Occipital lobe (tissue), 2 donors: ENCODE results near the gene STARD10. TPM values are rescaled to one million over a fixed set of nuclear protein-coding genes. Genes with fewer than 3 reads are reported as not detected.

Experiments used
- DNase-seq: peaks from one replicate; lab custom pipeline; 2025; lab: John Stamatoyannopoulos, UW
- total RNA-seq: library from RNA; depleted of rRNA; stranded (reverse); fragments of >200 nt; gene quantifications from one replicate; pipeline ENCODE4 v1.2.3, GENCODE V29; 2014

Gene STARD10
- total RNA-seq, 1 donor from 2014 or later = 20.4 TPM

- peak; percentile 56 for DNase-seq
Measured at GRCh38 chr11:72750086-72750485, 43.8 kb downstream of the STARD10 start.

DNA sequence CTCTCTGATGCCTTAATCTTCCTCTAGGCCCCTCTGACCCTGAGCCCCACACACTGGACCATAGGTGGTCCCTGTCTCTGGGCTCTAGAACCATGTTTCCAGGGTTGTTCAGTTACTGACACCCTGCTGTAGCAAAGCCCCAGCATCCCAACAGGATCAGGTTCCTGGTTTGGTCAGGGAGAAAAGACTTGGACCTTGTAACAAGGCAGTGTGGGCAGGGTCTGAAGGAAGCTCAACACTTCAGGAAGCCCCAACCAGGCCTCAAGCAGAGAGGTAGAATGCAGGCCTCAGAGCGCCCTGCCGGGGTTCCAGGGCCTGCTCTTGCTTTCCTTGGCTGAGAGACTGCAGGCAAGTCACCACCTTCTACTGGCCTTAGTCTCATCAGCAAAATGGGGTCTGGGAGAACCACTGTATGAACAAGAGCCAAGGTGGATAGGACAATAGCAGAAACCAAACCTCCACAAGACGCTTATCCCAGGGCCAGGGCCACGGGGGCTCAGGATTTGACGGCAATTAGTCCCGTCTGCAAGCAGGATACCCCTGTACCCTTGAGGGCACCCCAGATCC is 46.5 kb downstream of the STARD10 start:
- DNase-seq = no peak

DNA sequence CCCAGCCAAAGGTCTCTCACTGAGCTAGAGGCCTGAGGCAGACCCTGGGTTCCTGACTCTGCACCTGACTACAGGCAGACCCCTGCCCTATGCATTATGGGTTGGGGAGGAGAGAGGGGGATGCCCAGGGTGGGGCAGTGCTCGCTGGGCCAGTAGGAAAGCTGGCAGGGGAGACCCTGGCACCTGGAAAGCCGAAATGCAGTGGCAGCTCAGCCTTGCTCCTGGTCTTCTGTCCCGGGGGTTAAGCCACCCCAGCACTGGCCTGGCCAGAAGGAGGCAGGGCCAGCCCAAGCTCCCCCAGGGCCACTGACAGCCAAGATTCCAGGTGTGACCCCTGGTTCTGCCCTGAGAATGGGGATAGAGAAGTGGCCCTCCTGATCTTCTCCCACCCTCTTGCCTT is 47.0 kb downstream of the STARD10 start:
- no peak for DNase-seq

- DNase-seq = no peak
Measured at GRCh38 chr11:72745925-72746550, 47.8 kb downstream of the STARD10 start.

DNA sequence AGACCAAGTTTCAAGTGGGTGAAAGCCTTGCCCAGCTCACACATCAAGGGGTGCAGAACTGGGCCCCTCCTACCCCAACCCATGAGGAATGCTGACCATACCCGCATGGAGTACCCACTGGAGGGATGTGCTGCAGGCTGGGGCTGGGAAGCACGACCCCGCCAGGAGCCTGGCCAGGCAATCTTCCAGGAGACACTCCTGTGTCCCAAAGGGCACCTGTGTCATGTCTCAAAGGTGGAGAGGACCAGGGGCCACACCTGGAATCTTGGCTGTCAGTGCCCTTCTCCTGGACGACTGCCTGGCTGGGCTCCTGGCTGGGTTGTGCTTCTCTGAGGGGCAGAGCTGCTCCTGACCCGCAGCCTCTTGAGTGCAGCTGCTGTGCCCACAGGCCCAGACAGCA is 48.3 kb downstream of the STARD10 start:
- DNase-seq = no peak

DNA sequence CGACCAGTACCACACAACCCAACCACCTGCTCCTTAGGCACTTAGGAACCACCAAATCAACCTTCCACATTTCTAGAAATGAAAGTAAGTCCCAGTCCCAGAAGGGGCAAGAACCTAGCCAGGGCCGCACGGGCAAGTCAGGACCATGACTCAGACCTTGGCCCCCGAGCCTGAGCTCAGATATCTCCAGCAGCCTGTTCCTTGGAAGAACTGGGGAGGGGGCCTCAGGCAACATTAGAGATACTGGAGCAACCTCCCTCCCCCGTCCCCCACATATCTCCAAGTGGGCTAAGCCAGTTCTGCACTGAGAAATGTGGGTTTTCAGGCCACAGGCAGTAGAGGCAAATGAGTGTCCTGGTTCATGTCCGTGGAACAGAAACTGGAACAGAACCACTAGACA is 49.4 kb downstream of the STARD10 start:
- no peak for DNase-seq

DNA sequence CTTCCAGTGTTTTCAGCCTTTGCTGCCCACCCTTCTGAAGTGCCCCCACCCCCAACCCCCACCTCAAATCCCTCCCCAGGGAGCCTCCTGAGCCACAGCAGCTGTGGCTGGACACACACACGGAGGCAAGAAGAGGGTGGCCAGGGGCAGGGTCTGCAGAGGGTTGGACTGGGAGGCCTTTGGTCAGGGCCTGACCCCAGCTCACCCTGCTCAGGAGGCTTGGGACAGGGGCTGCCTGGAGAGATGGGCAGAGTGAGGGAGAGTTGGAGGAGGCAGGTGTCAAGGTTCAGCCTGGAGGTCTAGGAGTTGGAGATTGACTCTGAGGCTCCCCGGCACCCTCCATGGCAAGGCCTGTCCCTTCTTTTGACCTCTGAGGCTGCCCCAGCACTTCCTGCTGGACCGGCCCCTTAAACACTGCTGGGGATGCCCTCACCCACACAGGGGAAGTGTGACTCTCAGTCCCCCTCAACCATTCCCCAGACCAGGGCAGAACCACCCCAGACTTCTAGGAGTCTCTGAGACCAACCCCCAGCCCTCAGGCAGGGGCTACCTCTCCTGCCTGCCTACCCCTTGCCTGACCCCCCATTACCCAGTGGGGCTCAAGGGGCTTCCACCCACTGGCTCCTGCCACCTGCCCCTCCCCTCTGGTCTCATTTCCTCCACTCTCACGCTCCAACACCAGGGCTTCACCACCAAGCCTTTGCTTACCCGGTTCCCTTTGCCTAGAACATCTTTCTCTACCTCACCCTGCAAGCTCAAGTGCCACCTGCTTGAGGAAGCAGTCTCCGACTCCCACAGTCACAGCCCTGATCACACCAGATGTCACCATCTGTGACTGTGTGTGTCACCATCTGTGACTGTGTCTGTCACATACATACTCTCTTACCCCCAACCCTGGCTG is 50.3 kb downstream of the STARD10 start:
- no peak for DNase-seq

- DNase-seq = no peak
Measured at GRCh38 chr11:72742513-72743320, 51.1 kb downstream of the STARD10 start.

GRCh38 chr11:72741849-72742512 is 51.9 kb downstream of the STARD10 start:
- no peak for DNase-seq

DNA sequence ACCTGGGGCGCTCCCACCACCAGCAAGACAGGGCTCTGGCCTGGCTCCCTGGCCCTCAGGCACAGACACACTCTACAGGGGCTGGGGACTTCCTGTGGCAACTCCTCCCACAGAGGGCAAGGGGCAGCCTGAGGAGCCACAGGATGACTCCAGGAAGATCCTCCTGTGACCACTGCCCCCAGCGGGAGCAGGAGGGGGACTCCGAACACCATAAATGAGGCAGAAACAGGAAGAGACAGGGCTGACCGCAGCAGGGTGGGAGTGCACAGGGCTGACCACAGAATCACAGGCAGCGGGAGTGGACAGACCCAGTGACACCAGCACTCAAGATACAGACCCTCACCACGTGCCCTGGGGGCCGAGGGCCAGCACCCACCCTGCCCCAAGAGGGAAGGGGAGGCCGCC is 52.4 kb downstream of the STARD10 start:
- peak; percentile 30 for DNase-seq

GRCh38 chr11:72740562-72741428 is 53.1 kb downstream of the STARD10 start:
- DNase-seq = no peak

GRCh38 chr11:72740060-72740424 is 53.8 kb downstream of the STARD10 start:
- DNase-seq = no peak

DNA sequence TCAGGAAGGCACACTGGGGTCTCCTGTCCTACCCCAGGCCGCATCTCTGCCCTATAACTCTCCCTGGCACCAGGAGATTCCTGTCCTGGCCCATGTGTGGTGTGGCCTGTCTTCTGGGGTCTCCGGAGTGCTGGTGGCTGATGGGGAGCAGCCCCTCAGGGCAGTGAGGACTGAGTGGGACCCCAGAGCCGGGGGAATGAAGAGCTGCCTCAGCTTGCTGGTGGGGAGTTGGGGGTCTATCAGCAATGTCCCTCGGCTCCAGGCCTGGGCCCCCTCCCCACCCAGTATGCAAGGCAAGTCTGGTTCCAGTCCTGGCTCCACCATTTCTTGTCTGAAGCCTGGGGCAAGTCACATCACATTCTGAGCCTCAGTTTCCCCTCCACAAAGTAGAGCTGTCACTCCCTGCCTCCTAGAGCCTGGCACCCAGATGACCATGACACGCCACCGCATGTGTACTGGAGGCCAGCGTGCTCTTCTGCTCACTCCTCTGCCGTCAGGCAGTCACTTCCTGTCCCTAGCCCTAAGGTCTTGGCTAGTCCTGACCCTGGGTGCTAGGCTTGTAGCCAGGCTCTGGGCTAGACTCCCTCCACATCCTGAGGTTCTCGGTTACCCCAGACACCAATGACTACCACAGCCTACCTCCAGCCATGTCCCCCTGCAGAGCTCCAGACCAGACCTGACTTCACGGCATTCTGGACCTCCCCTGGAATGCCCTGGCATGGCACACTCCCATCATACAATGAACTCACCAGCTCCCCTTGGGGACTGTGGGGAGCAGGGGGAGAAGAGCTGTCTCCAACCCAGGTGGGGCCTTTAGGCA is 54.4 kb downstream of the STARD10 start:
- DNase-seq = no peak

DNA sequence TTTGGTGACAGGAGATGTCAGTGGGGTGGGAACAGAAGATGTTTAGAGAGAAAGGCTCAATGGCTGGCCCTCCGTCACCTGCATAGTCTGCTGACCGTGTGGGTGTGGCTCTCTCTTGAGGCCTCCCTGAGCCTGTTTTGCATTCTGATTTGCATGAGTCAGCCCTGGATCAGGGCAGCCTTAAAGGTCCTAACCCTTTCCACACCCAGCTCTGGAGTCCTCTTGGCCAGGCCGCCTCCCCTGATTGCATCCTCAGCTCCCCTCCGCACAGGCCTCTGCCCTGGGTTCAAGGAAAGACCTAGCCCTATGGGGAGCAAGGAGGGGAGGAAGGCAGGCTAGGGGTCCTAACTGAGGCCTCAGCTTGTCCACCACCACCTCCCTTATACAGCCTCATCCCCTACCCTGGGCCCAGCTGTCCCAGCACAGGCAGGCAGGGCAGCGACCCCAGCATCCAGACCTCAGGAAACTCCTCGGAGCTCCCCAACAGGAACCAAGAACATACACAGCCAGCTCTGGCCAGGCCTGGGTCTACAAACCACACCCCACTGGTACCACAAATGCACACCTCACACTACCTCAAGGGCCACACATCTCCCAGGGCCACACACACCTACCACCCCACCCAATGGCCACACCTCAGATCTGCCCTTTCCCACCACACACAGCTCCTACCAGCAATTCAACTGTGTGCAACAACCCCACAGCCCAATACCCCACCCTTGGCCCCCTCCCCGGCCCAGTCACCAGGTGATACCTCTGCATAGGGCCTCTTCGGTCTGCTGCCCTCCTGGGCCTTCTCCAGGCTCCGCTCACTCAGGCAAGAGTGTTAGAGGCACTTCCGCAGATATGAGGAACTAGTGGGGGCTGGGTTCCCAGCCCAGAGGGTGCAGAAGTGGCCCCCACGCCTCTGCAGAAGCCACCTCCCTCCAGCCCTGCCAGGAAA is 55.4 kb downstream of the STARD10 start:
- DNase-seq = no peak

DNA sequence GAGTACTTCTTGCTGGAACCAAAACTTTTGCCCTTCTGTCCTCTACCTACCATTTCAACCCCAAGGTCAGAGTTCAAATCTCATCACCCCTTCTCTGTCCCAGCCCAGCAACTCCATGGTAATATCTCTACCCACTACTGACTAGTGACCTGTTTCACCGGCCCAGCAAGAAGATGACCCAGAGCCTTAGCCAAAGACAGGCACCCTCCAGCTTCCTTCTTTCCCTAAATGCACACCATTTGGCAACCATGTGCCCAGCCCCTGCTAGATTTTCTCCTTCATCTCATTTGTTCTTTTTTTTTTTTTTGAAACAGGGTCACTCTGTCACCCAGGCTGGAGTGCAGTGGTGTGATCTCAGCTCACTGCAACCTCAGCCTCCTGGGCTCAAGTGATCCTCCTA is 56.5 kb downstream of the STARD10 start:
- DNase-seq = no peak

GRCh38 chr11:72736452-72737069 is 57.3 kb downstream of the STARD10 start:
- no peak for DNase-seq

- no peak for DNase-seq
Measured at GRCh38 chr11:72735495-72736027, 58.3 kb downstream of the STARD10 start.

GRCh38 chr11:72732329-72732728 is 61.5 kb downstream of the STARD10 start:
- no peak for DNase-seq
